CD4-positive, alpha-beta T cell treated with Interleukin-17A for 4 hours (primary cell): ENCODE results near the gene CTSA.
"Not testable (repeated sequence)": the region's sequence is repeated elsewhere in the genome, so short reads cannot be mapped to it uniquely, and the experiment has no call there.

Experiments used
- DNase-seq: peaks from one replicate; pipeline ENCODE4 v3.0.0-alpha.2; 2020; ENCODE audit warnings: mixed read lengths

Gene CTSA

DNA sequence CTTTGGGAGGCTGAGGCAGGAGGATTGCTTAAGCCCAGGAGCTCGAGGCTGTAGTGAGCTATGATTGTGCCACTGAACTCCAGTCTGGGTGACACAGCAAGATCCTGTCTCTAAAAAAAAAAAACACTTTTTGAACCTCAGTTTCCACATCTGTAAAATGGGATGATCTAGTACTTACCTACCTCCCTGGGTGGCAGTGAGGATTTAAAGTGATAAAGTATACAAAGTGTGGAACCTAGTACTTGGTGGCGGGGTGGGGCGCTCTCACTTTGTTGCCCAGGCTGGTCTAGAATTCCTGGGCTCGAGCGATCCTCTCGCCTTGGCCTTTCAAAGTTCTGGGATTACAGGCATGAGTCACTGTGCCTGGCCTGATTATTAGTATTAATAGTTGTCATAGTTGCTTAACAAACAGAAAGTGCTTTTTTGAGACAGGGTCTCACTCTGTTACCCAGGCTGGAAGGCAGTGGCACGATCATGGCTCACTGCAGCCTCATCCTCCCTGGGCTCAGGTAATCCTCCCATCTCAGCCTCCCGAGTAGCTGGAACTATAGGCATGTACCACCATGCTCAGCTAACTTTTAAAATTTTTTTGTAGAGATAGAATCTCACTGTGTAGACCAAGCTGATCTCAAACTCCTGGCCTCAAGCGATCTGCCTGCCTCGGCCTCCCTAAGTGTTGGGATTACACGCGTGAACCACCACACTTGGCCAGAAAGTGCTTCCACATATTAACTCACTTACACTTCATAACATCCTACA lies 27.8 kb downstream of the CTSA start:
- DNase-seq = no peak

- no peak for DNase-seq
These were observed 28.6 kb downstream of the CTSA start for GRCh38 chr20:45919542-45920399.

DNA sequence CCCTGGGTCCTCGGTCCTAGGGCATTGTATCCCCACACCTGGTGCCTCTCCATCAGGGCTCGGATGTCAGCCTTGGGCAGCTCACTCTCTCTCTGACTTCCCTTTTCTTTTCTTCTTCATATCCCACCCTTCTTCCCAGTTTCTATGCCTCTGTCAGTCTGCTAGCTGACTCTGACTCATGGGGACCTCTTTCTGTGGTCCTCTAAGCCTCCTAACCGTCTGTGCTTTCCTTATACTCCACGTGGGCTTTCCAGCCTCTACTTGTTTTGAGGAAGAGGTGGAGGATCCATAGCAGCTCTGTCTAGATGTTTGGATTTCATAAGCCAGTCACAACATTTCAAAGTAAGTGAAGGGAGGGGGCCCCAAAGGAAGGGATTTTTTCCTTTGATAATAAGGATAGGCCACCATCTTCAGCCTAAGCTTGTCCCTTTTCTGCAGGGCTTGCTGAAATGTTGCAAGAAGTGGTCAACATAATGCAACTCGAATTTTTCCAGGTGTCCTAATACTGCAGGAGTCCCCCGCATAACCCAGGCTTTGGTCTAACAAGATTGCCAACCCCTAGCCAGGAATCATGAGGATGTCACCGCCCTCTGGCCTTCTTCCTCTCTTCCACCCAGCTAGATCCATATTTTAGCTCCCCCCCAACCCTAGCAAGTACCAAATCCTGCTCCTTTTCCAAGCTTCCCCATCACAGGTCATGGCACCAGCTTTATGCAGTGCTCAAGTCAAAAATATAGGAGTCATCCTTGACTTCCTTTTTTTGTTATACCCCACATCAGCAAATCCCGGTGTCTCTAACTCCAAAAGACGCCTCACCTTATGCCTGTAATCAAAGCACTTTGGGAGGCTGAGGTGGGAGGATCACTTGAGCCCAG lies 29.6 kb downstream of the CTSA start:
- DNase-seq = no peak

GRCh38 chr20:45921337-45922189 lies 30.4 kb downstream of the CTSA start:
- DNase-seq = no peak

DNA sequence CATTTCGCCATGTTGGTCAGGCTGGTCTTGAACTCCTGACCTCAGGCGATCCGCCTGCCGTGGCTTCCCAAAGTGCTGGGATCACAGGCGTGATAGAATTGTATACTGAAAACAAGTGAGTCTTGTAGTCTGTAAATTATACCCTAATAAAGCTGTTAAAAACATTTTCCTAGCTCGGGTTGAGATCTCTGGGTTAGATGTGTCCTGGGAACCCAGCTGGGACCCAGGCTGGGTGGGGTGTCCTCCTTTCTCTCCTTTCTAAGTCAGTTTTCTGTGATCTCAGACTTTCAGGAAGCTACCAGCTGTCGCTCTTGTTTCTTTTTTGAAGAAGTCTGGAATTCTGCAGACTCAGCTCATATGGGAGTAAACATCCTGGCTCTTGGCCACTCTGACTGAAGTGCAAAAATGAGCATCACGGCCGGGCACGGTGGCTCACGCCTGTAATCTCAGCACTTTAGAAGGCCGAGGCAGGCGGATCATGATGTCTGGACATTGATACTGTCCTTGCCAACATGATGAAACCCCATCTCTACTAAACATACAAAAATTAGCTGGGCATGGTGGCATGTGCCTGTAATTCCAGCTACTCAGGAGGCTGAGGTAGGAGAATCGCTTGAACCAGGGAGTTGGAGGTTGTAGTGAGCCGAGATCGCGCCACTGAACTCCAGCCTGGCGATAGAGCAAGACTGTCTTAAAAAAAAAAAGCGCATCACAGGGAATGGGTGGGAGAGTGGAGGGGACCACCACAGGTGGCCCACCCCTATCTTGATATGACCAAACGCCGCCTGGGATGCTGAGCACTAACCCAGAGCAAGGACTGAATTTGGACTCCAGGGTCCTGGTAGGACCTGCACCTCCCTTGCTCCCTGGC lies 33.5 kb downstream of the CTSA start:
- DNase-seq = no peak

- DNase-seq = no peak
These were observed 34.8 kb downstream of the CTSA start for GRCh38 chr20:45925821-45926506.

- no peak for DNase-seq
These were observed 35.6 kb downstream of the CTSA start for GRCh38 chr20:45926731-45927070.

DNA sequence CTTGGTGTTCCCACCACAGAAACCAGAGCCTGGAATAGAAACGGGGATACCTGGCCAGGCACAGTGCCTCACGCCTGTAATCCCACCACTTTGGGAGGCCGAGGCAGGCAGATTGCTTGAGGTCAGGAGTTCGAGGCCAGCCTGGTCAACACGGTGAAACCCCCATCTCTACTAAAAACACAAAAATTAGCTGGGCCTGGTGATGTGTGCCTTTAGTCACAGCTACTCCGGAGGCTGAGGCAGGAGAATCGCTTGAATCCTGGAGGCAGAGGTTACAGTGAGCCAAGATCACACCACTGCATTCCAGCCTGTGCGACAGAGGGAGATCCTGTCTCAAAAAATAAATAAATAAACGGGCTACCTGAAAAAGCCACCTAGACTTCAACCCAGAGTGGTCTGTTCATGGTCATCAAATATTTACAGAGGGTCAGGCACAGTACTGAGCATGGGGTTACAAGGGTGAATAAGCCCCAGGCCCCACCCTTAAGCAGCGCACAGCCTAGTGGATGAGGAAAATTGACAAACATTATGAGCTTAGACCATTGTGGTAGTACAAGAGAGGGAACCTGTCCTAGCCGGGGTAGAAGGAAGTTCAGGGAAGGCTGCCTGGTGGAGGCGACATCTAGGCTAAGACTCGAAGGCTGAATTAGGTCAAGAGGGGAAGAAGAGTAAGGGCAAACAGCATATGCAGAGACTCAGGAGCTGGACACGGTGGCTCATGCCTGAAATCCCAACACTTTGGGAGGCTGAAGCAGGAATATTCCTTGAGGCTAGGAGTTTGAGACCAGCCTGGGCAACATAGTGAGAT lies 36.1 kb downstream of the CTSA start:
- DNase-seq = no peak

DNA sequence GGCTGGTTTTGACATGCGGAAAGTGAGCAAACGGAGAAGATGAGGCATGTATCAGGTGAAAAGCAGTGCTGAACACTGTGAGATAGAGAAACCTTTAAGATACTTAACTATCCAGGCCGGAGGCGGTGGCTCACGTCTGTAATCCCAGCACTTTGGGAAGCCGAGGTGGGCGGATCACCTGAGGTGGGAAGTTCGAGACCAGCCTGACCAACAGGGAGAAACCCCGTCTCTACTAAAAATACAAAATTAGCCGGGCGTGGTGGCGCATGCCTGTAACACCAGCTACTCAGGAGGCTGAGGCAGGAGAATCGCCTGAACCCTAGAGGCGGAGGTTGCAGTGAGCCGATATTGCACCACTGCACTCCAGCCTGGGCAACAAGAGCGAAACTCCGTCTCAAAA lies 40.5 kb downstream of the CTSA start:
- DNase-seq = not testable (repeated sequence)

GRCh38 chr20:45933266-45934045 lies 42.3 kb downstream of the CTSA start:
- peak; percentile 76 for DNase-seq

DNA sequence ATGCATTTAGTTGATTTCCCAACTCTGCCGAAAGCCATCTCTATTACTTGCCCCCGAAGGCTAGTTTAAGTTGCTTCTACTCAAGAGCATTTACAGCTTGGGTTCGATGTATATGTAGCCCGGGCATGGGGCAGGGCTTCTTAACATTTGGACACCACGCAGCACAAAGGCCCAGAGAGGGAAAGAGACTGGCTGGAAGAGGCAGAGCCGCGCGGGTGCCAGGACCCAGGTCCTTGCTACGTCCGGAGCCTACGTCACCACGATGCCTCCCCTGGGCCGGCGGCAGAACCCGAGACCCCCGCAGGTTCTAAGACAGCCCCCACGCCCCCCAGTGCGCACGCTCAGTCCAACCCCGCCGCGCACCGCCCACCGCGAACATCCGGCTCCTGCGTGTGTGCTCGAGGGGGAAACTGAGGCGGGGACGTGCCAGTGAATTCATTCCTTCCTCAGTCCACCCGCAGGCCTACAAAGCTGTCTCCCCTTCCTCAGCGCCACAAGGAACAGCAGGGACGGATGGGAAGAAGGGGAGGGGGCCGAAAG lies 43.0 kb downstream of the CTSA start:
- DNase-seq = peak; percentile 72

DNA sequence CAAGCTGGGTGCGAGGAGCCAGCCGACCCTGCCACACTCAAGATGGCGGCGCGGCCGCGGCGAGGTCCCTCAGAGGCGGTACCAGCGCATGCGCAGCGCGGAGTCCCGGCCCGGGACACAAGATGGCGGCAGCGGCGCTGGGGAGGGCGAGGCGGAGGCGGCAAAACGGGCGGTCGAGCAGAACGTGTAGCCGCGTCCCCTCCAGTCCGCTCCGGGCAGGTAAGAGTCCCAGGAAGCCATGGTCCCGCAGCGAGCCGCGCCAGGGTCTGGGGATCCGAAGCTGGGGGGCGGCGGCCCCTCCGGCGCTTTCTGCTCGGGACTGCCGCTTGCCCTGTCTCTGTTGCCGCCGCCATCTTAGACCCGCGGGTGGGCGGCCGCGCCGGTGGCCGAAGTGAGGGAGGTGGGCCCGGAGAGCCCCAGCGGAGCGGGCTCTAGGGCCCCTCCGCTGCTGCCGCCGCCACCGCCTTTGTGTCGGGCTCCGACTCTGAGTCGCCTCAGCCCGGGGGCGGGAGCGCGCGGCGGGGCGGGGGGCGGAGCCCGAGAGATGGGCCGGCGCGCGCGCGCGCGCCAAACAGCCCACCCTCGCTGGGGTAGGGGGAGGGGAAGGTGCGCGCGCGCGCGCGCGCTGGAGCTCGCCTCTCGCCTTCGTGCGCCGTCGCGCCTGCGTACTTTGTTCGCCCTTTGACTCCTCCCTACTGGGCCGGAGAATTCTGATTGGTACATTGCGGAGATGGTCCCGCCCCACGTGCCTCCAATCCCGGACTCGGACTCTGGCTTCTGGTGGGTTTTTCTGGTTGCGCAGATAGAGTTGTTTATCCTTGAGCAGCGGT lies 43.7 kb downstream of the CTSA start, which contains the start of gene PCIF1:
TSS of gene PCIF1 (plus strand) at position 98 of the 830 bp plus-strand sequence. CDS start 4,317 bp downstream, outside the sequence.
- peak; percentile 99 for DNase-seq

DNA sequence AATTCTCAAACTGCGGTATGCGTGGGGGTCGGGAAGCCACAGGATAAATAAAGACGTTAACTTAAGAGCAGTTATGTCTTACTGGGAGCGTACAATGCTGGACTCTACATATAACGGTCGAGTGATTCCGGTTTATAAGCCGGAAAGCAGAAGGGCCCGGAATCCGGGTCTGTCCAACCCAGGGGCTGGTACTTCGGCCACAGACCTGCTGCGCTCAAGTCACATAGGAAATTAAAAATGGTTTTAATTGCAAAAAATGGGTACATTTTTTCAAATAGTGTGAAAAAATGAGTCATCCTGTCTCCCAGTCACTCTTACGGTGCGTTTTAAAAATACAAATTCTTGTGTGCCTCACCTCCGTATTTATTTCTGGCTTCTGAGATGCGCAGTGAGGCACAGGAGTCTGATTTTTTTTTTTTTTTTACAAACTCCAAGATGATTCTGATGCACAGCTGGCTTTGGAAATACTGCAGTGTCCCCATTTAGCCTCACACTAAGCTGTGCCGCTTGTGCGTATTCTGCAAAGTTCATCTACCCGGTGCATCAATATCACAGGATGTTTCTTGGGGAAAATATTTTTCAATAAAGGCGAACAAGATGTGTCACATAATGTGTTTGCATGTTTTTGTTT lies 44.4 kb downstream of the CTSA start:
- peak; percentile 34 for DNase-seq

- no peak for DNase-seq
These were observed 46.6 kb downstream of the CTSA start for GRCh38 chr20:45937765-45938164.

- DNase-seq = no peak
These were observed 47.7 kb downstream of the CTSA start for GRCh38 chr20:45938727-45939438.

DNA sequence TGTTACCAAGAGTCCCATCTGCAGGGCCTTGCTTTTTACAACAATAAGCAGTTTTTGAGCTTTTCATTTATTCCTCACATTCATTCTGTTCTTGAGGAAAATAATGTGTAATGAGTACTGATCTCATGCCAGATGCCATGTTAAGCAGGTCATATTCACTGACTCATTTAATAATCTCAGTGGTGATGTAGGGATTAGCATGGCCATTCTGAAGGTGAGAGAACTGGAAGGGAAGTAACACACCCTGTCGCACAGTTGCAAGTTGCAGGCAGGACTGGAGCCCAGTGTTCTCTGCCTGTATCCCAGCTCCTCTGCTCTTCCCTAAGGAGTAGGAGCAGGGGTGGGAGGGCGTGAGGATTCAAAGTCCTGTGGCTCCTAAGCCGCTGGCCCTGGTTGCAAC lies 48.9 kb downstream of the CTSA start:
- DNase-seq = no peak
